Stimulated activated CD4-positive, alpha-beta T cell treated with anti-CD3 and anti-CD28 coated beads, Interleukin-2, amount 100 ng/mL, for 4 hours (primary cell): ENCODE results near the gene MIGA2.
"Not testable (repeated sequence)": the region's sequence is repeated elsewhere in the genome, so short reads cannot be mapped to it uniquely, and the experiment has no call there.

Experiments
- DNase-seq: peaks from one replicate; pipeline ENCODE4 v3.0.0-alpha.2; 2020; ENCODE audit warnings: low read depth

Gene MIGA2, protein sequence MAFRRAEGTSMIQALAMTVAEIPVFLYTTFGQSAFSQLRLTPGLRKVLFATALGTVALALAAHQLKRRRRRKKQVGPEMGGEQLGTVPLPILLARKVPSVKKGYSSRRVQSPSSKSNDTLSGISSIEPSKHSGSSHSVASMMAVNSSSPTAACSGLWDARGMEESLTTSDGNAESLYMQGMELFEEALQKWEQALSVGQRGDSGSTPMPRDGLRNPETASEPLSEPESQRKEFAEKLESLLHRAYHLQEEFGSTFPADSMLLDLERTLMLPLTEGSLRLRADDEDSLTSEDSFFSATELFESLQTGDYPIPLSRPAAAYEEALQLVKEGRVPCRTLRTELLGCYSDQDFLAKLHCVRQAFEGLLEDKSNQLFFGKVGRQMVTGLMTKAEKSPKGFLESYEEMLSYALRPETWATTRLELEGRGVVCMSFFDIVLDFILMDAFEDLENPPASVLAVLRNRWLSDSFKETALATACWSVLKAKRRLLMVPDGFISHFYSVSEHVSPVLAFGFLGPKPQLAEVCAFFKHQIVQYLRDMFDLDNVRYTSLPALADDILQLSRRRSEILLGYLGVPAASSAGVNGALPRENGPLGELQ

DNA sequence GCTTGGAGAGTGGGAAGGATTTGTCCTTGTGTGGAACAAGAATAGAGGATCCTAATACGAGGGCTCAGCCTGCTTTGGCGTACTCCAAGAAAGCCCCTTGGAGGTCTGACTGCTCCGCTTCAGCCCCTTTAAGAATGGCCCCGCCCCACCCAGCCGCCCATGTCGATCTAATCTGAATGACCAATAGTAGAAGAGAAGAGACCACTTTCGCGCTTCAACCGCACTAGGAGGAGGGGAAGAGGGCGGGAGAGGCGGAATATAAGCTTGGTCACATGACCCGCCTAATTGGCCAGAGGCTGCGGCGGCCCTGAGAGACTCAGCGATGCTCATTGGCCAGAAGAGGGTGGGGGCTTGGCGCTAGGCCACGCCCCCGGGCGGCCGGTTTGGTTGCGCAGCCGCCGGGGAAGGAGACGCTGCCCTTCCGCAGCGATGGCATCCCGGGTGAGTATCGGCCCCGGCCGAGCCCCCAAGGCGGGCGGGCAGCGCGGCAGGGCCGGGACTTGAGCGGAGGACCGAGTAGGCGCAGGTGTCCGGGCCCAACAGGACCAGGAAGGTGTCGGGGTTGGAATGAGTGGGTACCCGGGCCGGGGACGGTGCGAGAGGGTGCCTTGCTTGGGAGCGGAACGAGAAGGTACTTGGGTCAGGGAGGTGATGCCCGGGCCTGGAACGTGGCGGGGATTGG, at the start of gene MIGA2:
TSS of gene MIGA2 (plus strand) at position 386 of the 682 bp plus-strand sequence. CDS start 3,969 bp downstream, outside the sequence.
- DNase-seq: peak; percentile 85

DNA sequence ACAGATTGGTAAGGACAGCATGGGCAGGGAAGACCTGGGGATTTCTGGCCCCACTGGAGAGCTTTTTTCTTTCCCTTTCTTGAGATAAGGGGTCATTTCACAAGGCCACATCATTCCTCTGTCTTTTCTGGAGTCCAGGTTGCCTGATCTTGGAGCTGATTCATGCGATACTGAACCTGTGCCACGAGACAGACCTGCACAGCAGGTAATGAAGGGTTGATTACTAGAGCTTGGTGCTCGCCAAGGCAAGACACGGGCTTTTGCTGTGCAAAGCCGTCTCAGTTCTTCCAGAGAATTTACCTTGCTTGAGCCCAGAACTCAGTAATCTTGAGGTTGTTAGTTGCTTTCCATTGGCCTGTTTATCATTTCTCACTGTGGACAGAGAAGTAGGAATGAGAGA, 49.8 kb upstream of the MIGA2 start:
- no peak for DNase-seq

- no peak for DNase-seq
Observed at GRCh38 chr9:128987805-128988204, 48.6 kb upstream of the MIGA2 start.

DNA sequence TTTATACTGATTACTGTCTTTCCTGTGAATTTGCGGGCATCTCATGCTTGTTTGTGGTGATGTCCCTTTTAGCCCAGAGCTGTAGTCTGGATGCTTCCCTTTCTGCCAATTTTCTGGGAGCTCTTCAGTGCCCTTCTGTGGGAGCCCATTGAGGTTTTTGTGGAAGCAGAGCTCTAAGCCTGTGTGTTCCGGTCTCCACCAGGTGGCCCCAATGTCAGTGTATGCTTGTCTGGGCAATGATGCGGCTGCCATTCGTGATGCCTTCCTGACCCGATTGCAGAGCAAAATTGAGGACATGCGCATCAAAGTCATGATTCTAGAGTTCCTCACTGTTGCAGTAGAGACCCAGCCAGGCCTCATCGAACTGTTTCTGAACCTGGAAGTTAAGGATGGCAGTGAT, 43.4 kb upstream of the MIGA2 start:
- DNase-seq: no peak

DNA sequence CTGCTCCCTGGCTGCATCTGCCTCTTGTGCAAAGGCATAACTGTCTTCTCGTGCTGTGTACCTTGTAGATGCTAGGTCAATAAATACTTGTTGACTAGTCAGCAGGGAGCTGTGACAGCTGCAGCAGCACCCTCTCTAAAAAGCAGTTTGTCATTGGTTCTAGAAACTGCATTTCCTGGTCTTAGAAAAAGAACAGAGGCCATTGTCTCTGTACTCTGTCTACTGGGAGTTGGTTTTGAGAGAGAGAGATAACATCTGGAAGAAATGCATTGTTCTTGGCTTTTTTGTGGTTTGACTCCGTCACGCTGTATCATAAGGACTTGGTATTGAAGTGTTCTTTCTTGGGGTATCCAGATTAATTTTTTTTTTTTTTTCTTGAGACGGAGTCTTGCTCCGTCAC, 40.6 kb upstream of the MIGA2 start:
- no peak for DNase-seq

DNA sequence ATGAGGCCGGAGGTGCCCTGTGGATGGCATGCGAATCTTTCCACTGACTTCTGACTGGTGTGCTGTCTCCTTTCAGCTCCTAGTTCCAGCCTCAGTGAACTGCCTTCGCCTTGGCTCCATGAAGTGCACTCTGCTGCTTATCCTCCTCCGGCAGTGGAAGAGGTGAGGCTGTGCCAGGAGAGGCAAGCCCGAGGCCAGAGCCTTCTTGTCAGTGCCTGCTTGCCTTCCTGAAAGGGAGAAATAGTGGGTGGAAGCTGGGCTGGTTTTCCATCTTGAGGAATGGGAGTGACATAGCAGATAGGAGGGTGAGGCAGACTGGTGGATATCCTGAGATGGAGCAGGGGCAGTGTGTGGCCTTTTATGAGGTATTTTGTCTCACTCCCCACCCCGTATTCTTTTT, 38.0 kb upstream of the MIGA2 start:
- DNase-seq: no peak

DNA sequence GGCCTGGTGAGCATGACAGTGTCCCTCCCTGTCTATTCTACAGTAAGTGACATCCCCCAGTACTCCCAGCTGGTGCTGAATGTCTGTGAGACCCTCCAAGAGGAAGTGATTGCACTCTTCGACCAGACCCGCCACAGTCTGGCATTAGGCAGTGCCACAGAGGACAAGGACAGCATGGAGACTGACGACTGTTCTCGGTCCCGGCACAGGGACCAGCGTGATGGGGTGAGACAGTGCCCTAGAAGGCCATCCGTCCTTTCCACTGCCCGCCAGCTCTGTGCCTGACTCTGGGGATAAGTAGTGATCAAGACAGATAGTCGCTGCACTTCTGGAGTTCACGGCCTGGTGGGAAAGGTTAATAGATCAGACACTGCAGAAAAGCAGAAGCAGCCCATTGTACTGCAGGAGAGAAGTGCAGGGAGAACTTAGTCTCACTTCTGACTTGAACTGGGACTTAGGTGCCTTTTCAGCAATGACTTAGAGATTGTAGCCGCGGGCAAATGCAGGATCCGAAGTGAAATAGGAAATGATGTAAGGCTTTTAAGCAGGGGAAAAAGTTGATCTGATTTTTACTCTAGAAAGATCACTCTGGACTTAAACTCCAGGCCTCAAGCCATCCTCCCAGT, 36.7 kb upstream of the MIGA2 start:
- no peak for DNase-seq

DNA sequence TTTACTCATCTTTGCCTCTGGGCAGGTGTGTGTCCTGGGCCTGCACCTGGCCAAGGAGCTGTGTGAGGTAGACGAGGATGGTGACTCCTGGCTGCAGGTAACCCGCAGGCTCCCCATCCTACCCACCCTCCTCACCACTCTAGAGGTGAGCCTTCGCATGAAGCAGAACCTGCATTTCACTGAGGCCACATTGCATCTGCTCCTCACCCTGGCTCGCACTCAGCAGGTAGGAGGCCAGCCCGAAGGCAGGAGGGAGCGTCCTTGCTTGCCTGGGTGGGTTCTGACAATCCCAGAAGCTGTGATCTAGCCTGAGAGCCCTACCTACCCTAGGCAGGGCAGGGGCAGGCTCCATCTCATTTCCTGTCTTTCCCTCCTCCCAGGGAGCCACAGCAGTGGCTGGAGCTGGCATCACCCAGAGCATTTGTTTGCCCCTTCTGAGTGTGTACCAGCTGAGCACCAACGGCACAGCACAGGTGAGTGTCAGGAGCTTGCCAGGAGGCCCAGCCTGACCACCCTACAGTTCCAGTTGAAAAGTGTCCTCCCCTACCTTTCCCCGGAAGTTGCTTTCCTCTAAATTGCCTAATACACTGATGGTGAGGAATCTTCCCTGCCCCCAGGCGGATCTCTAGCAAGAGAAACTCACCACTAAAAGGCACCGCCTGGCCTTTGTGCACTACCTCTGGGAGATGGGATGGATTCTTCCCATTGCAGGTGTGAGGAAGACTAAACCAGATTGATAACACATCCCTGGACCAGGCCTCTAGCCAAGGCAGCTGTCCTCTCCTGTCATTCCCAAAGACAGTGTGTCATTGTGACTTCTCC, 34.7 kb upstream of the MIGA2 start:
- DNase-seq: no peak

GRCh38 chr9:129002992-129003391, 33.4 kb upstream of the MIGA2 start:
- no peak for DNase-seq

DNA sequence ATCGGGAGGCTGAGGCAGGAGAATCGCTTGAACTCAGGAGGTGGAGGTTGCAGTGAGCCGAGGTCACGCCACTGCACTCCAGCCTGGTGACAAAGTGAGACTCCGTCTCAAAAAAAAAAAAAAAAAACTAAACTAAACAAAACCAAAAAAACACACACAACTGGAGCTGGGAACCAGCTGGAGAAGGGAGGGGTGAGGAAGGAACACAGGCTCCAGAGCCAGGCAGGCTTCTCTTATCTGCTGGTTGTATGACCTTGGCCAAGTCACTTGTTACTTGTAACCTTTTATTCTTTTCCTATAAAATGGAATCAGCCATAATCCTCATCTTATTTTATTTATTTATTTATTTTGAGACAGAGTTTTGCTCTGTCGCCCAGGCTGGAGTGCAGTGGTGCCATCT, 32.3 kb upstream of the MIGA2 start:
- not testable (repeated sequence) for DNase-seq

DNA sequence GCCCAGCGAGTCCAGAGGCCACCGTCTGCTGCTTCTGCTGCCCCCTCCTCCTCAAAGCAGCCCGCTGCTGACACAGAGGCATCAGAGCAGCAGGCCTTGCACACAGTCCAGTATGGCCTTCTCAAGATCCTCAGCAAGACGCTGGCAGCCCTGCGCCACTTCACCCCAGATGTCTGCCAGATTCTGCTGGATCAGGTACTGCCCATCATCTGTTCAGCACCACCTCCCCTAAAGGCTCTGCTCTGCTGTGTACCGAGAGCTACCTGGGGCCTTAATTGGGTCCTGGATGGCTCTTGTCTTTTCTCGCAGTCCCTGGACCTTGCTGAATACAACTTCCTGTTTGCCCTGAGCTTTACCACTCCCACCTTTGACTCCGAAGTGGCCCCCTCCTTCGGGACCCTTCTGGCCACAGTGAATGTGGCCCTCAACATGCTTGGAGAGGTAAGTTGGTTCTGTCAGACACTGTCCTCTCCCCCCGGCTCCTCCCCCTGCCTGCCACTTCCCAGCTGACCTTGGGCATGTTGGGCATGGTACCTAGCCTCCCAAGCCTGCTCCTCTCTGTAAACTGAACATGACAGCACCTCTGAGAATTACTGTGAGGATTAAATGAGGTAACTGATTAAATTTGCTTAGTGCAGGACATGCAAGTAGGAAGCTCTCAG, 31.0 kb upstream of the MIGA2 start:
- no peak for DNase-seq

GRCh38 chr9:129006328-129007034, 29.9 kb upstream of the MIGA2 start:
- DNase-seq: no peak

DNA sequence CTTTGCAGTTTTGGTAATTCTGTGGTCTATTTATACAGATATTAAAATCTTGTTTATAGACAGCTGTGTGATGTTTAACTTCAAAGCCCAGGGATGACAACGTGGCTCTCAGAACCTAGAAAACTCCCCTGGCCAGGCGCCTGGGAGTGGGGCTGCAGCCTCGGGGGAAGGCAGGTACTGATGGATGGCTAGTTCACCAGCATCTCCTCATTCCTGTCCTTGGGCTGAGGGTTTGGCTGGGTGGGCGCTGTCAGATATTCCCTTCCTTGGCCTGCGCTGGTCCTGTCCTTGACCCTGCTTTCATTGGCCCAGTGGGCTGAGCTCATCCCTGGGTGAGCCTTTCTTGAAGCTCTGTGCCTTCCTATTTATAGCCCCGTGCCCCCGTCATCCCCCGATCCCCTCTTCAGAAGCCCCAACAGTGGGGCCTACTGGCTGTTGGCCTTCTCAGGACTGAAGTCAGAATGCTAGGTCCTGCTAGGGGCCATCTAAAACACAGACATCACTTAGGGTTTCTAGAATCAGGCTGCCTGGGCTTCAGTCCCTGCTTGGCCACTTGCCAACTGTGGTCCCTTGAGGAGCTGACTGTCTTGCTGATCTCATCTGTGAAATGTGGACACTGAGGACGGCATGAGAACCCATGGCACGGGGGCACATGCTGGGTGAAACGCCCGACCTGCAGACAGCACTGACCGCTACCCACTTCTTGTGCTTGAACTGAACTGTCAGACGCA, 29.2 kb upstream of the MIGA2 start:
- no peak for DNase-seq

DNA sequence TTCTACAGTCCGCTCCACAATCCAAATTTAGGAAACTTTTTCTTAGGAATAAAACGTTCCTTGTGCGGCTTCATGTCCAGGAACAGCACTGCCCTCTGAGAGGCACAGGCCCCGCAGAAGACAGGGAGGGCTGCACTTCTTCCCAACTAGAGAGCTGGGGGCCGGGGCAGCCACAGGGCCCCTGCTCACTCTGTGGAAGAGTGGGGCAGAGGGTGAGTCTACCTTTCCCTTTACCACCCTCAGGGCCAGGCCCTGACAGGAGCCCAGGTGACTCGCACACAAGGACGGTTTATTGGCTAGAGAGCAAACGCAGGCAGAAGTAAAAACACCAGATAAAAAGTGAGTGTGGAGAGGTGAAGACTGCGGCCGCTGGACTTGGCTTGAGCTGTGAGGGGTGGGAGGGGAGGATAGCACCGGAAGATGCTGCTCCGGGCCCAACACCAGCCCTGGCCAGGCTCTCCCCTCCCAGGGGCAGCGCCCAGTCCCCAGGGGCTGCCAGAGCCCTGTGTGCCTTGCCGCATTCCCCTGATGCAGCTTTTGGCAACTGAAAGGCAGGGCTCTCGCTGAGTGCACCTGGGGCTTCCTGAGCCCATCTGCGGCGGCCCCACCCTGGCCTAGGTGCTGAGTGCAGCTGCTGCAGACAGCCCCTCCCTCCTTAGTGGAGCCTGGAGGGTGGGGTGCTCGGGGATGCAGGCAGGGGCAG, 28.5 kb upstream of the MIGA2 start:
- no peak for DNase-seq

GRCh38 chr9:129008469-129008965, 27.9 kb upstream of the MIGA2 start:
- no peak for DNase-seq

- no peak for DNase-seq
Observed at GRCh38 chr9:129008986-129009583, 27.3 kb upstream of the MIGA2 start.

GRCh38 chr9:129009584-129010141, 26.8 kb upstream of the MIGA2 start:
- no peak for DNase-seq

DNA sequence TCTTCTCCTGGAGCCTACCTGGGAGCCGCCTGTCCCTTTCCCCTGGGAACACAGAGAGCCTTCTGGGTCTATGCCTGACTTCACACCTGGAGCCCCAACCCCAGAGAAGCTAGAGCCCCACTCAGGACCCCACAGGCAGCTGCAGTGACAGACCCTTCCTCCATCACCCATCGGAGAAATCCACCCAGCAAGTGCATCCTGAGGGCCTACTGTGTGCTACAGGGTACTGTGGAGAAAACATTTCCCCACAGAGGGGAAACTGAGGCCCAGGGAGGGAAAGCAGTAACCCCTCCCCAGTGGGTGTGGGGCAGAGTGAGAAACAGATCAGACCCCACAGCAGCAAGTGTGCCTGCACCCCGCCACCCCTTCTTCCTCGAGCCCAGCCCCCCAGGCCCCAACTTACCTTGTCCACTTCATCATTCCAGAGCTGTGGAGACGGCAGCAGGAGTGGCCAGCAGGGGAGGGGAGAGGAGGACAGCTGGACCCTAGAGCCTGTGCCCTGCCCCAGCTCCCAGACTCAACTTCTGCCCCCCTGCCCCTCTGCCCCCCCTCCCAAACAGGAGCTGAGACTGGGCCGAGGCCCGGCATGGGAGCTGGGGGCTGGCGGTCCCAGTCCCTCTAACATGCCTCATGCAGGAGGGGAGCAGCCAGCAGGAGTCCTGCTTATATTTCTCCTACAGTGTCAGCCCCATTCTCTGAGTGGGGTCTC, 26.0 kb upstream of the MIGA2 start:
- DNase-seq: no peak
